Thyroid gland (tissue), 4 donors: ENCODE measurements around the gene ATE1.

Experiments used
- POLR2A ChIP-seq, 2 donors: fragments of 450-650 bp; IDR thresholded peaks; one replicate each; pipeline ENCODE4 v1.6.1; 2017; ENCODE audit warnings: antibody characterized with exemption in 2 of 2, mild to moderate bottlenecking in 2 of 2, moderate library complexity in 1 of 2
- TF ChIP-seq, protein P1 (sequence below), 6 experiments: fragments of 200-600 bp in 3 of 6; fragments of 450-650 bp in 3 of 6; sonication (generic) in 3 of 6; IDR thresholded peaks; one replicate each; pipeline ENCODE4 v1.5.1; 2016 to 2019; ENCODE audit warnings: antibody characterized with exemption in 6 of 6, mild to moderate bottlenecking in 2 of 6, inconsistent platforms in 1 of 6, moderate library complexity in 1 of 6

DNA sequence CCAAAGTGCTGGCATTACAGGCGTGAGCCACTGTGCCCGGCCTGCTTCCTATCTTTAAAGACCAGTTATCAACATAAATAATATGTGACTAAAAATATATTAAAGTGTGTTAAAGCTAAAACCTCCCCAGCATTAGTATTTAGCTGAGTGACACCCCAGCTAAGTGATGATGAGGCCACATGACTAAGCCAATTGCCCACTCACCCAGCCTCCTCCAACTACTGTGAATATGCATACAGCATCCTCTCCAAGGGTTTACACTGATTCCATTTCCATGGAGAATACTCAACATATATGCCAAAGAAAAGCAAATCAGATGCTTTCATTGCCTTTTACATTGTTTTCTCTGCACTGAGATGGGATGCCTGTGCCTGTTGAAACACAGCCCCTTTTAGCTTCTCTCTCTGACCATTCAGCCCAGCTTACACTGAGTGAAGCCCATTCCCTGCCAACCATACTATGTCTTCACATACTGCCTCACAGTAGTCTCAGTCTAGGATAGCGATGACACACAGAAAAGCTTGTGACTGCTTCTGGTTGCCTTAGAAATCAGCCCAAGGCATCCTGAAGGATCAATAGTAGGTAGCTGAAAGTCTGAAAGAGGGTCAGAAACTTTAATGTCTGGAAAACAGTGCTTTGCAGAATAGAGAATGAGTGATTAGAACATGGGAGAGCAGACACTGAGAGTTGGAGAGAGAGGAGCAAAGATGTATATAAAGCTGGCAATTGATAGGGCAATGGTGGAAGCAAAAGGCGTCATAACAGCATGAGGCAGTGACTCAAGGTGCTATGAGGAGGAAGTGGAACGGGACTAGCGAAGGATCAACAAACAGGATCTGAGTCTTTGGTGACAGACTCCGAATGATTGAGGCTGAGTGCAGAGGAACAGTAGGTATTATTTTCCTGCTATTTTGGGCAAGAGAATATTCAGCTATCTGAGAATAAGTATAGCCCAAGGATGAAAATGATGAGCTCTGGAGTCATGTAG, 19.8 kb upstream of the ATE1 start:
- TF ChIP-seq, protein P1, sequence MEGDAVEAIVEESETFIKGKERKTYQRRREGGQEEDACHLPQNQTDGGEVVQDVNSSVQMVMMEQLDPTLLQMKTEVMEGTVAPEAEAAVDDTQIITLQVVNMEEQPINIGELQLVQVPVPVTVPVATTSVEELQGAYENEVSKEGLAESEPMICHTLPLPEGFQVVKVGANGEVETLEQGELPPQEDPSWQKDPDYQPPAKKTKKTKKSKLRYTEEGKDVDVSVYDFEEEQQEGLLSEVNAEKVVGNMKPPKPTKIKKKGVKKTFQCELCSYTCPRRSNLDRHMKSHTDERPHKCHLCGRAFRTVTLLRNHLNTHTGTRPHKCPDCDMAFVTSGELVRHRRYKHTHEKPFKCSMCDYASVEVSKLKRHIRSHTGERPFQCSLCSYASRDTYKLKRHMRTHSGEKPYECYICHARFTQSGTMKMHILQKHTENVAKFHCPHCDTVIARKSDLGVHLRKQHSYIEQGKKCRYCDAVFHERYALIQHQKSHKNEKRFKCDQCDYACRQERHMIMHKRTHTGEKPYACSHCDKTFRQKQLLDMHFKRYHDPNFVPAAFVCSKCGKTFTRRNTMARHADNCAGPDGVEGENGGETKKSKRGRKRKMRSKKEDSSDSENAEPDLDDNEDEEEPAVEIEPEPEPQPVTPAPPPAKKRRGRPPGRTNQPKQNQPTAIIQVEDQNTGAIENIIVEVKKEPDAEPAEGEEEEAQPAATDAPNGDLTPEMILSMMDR (IDR thresholded peaks at IDR 0.05) = no peak
- TF ChIP-seq POLR2A (IDR thresholded peaks at IDR 0.05) = no peak
